Measurements from ENCODE around the gene MAP7D1.

GRCh38 chr1:36126005-36126716 is 29.8 kb upstream of the MAP7D1 start:
- TF ChIP-seq, protein P1, sequence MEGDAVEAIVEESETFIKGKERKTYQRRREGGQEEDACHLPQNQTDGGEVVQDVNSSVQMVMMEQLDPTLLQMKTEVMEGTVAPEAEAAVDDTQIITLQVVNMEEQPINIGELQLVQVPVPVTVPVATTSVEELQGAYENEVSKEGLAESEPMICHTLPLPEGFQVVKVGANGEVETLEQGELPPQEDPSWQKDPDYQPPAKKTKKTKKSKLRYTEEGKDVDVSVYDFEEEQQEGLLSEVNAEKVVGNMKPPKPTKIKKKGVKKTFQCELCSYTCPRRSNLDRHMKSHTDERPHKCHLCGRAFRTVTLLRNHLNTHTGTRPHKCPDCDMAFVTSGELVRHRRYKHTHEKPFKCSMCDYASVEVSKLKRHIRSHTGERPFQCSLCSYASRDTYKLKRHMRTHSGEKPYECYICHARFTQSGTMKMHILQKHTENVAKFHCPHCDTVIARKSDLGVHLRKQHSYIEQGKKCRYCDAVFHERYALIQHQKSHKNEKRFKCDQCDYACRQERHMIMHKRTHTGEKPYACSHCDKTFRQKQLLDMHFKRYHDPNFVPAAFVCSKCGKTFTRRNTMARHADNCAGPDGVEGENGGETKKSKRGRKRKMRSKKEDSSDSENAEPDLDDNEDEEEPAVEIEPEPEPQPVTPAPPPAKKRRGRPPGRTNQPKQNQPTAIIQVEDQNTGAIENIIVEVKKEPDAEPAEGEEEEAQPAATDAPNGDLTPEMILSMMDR (IDR thresholded peaks at IDR 0.05 in 4 of 5, conservative IDR thresholded peaks at IDR 0.05 in 1 of 5), result no peak
- TF ChIP-seq POLR2A (IDR thresholded peaks at IDR 0.05), result no peak
